Endothelial cell of umbilical vein (primary cell): ENCODE data around the gene CATSPER4. TPM values are rescaled to one million over a fixed set of nuclear protein-coding genes. Genes with fewer than 3 reads are reported as not detected.

ENCODE experiments used
- BruUV-seq: library from RNA; stranded (reverse); fragments of 400-500 nt; replicated peaks from 2 replicates; lab custom pipeline; 2021; lab: Mats Ljungman, UMichigan
- CTCF ChIA-PET: fragments of 300-600, 350-600 bp; sonication (Branson Sonifier 250); formaldehyde crosslinking; loops from one replicate; lab custom pipeline; 2021; ENCODE audit warnings: antibody characterized with exemption, inconsistent platforms; lab: Charles Lee
- POLR2A ChIA-PET: fragments of 300-600, 350-600 bp; sonication (Branson Sonifier 250); formaldehyde crosslinking; loops from one replicate; lab custom pipeline; 2021; ENCODE audit warnings: antibody characterized with exemption, inconsistent platforms; lab: Charles Lee
- DNase-seq: peaks from one replicate; pipeline ENCODE4 v3.0.0-alpha.2; 2011; ENCODE audit warnings: low read depth, low spot score
- FAIRE-seq: peaks from 2 replicates; lab custom pipeline; 2011; peaks lifted over from hg19 to GRCh38; lab: Jason Lieb, UNC
- H2AFZ ChIP-seq: 2 replicates; pipeline ENCODE4 v1.6.0; 2012; ENCODE audit warnings: low read depth, low read length, control low read depth, inconsistent platforms
- H3K27ac ChIP-seq: 2 replicates; pipeline ENCODE4 v1.5.1; 2011; ENCODE audit warnings: low read depth, mild to moderate bottlenecking, control low read depth, low read length, moderate library complexity; ENCODE audit not compliant: insufficient read depth
- H3K27me3 ChIP-seq, 2 experiments: 2 replicates each; pipeline versions ENCODE4 v1.6.0 to v1.6.1; 2011; ENCODE audit warnings: low read length in 2 of 2, mixed read lengths in 1 of 2; ENCODE audit not compliant: control insufficient read depth in 2 of 2, insufficient read depth in 2 of 2
- H3K36me3 ChIP-seq, 2 experiments: 2 replicates in 1 of 2; 3 replicates in 1 of 2; pipeline ENCODE4 v1.5.1; 2011; ENCODE audit warnings: low read length in 2 of 2, mild to moderate bottlenecking in 1 of 2, moderate library complexity in 1 of 2; ENCODE audit not compliant: control insufficient read depth in 2 of 2, insufficient read depth in 2 of 2; ENCODE audit errors: extremely low read depth in 1 of 2
- H3K4me1 ChIP-seq: 3 replicates; pipeline ENCODE4 v1.5.1; 2011; ENCODE audit warnings: mild to moderate bottlenecking, low read length; ENCODE audit not compliant: control insufficient read depth, insufficient read depth; ENCODE audit errors: extremely low read depth
- H3K4me2 ChIP-seq: 2 replicates; pipeline ENCODE4 v1.6.1; 2011; ENCODE audit warnings: low read length, control low read depth, mixed read lengths; ENCODE audit not compliant: insufficient read depth
- H3K4me3 ChIP-seq, 3 experiments: fragments of 200-600 bp in 1 of 3; sonication (generic), shearing (Covaris generic) in 1 of 3; replicated peaks in 1 of 3; 2 replicates each; pipeline ENCODE4 v1.5.1; 2011 to 2016; ENCODE audit warnings: control low read depth in 3 of 3, low read length in 3 of 3, mild to moderate bottlenecking in 2 of 3, inconsistent platforms in 1 of 3, low read depth in 1 of 3, moderate library complexity in 1 of 3; ENCODE audit not compliant: insufficient read depth in 1 of 3
- H3K79me2 ChIP-seq: 2 replicates; pipeline ENCODE4 v1.6.0; 2012; ENCODE audit warnings: low read length, inconsistent platforms; ENCODE audit not compliant: control insufficient read depth, insufficient read depth
- H3K9ac ChIP-seq: replicated peaks from 2 replicates; pipeline ENCODE3; 2011; ENCODE audit warnings: low read length, control low read depth; ENCODE audit not compliant: insufficient read depth; ENCODE audit errors: extremely low read depth
- H3K9me1 ChIP-seq: replicated peaks from 3 replicates; pipeline ENCODE4 v1.6.0; 2011; ENCODE audit warnings: mild to moderate bottlenecking, low read length; ENCODE audit not compliant: control insufficient read depth, insufficient read depth; ENCODE audit errors: extremely low read depth
- H3K9me3 ChIP-seq: replicated peaks from 2 replicates; pipeline ENCODE4 v1.5.1; 2012; ENCODE audit warnings: low read length, inconsistent platforms; ENCODE audit not compliant: control insufficient read depth, insufficient read depth
- H4K20me1 ChIP-seq: replicated peaks from 2 replicates; pipeline ENCODE3; 2011; ENCODE audit warnings: mild to moderate bottlenecking, low read length; ENCODE audit not compliant: control insufficient read depth, insufficient read depth; ENCODE audit errors: extremely low read depth
- CTCF ChIP-seq, 2 donors: IDR thresholded peaks; 1 replicate in 1 of 2; 2 replicates in 1 of 2; pipeline ENCODE4 v1.5.1; 2011; ENCODE audit warnings: low read length in 2 of 2, mild to moderate bottlenecking in 2 of 2, moderate library complexity in 2 of 2, control low read depth in 1 of 2, inconsistent platforms in 1 of 2, low read depth in 1 of 2; ENCODE audit not compliant: insufficient read depth in 1 of 2; ENCODE audit errors: extremely low read depth in 1 of 2
- EZH2 ChIP-seq: IDR thresholded peaks from 2 replicates; pipeline ENCODE4 v1.6.1; 2012; ENCODE audit warnings: borderline replicate concordance, low read depth, mild to moderate bottlenecking, moderate library complexity, low read length, inconsistent platforms; ENCODE audit not compliant: severe bottlenecking
- FOS ChIP-seq: IDR thresholded peaks from 2 replicates; pipeline ENCODE4 v1.6.1; 2011; ENCODE audit warnings: mild to moderate bottlenecking, low read length, moderate library complexity, borderline replicate concordance; ENCODE audit not compliant: insufficient read depth
- GATA2 ChIP-seq: IDR thresholded peaks from 2 replicates; pipeline ENCODE4 v1.7.0; 2011; ENCODE audit warnings: low read depth, mild to moderate bottlenecking, moderate library complexity, mixed read lengths, low read length; ENCODE audit not compliant: insufficient read length, insufficient read depth
- JUN ChIP-seq: IDR thresholded peaks from 2 replicates; pipeline ENCODE4 v1.6.1; 2011; ENCODE audit warnings: borderline replicate concordance, low read depth; ENCODE audit not compliant: insufficient read length, insufficient read depth
- MAX ChIP-seq: IDR thresholded peaks from 2 replicates; pipeline ENCODE4 v1.6.1; 2011; ENCODE audit not compliant: insufficient read depth, insufficient read length
- MYC ChIP-seq: IDR thresholded peaks from one replicate; pipeline ENCODE4 v1.6.1; 2011; ENCODE audit warnings: mild to moderate bottlenecking, low read depth, low read length
- POLR2A ChIP-seq: IDR thresholded peaks from 2 replicates; pipeline ENCODE4 v1.6.1; 2012; ENCODE audit warnings: low read depth, mild to moderate bottlenecking, control low read depth, low read length
- POLR2AphosphoS5 ChIP-seq: IDR thresholded peaks from 2 replicates; pipeline ENCODE4 v1.6.1; 2012; ENCODE audit warnings: low read depth, mild to moderate bottlenecking, control low read depth, low read length, moderate library complexity; ENCODE audit not compliant: insufficient read depth
- dilution Hi-C: fragments of 300-500 bp; cut with MboI; formaldehyde crosslinking; loops from one replicate; pipeline ENCODE4 v1.15.0; 2019; ENCODE audit warnings: low sequenced_read_pairs; ENCODE audit not compliant: extremely low pct_ligation_motif_present
- intact Hi-C: fragments of 100-400 bp; cut with micrococcal nuclease; formaldehyde crosslinking; loops from one replicate; pipeline ENCODE4 v1.10.0; 2022
- polyA plus RNA-seq, 4 experiments: library from polyadenylated mRNA; depleted of rRNA in 3 of 4; stranded (reverse) in 3 of 4; unstranded in 1 of 4; fragments of >200 nt; gene quantifications; 2 replicates each; pipeline versions ENCODE4 v1.2.1 to v1.2.3, GENCODE V29; 2011 to 2012; ENCODE audit warnings: missing spikeins in 1 of 4
- total RNA-seq: library from RNA; stranded (reverse); gene quantifications from 2 replicates; pipeline ENCODE4 v1.2.3, GENCODE V29; 2021

Gene CATSPER4
- total and polyA plus RNA-seq, 2 donors (not counting 3 experiments of a cell fraction or from before 2014, with no cell fraction given) = not detected

- Histone ChIP-seq H3K4me1 (no peaks in the 10 kb centered on the region), H3K4me3 (no peak overlapping the region), H3K27me3 (peaks cover 4 to 5% of the 10 kb centered on the region in 2 experiments), H3K9me1 (no peaks in the 10 kb centered on the region), H2AFZ (no peak overlapping the region), H3K79me2 (no peaks in the 10 kb centered on the region), H3K27ac (no peak overlapping the region), H3K4me2 (no peak overlapping the region), H3K36me3 (no peaks in the 10 kb centered on the region), H3K9ac (no peak overlapping the region), H4K20me1 (no peaks in the 10 kb centered on the region), H3K9me3 (no peaks in the 10 kb centered on the region)
- ChIA-PET CTCF (interaction anchor here (1.5 kb wide), 1 partner anchor 10 kb away, joined by 4 read pairs; no protein-coding TSS in a partner anchor), POLR2A (no interaction called here)
- dilution Hi-C loops = no loop called here
- TF ChIP-seq POLR2A (no peak), JUN (no peak), POLR2AphosphoS5 (no peak), MYC (no peak), CTCF (IDR thresholded peaks at IDR 0.05; ENCODE audit: extremely low read depth in 1 of 2, insufficient read depth in 1 of 2, low read depth in 1 of 2, low read length in 2 of 2) (no peak), EZH2 (no peak), FOS (no peak), MAX (no peak), GATA2 (no peak)
- no TSS peak for BruUV-seq
- FAIRE-seq (no peak), DNase-seq (no peak)
- intact Hi-C loops = no loop called here
Observed at GRCh38 chr1:26215246-26215645, 24.8 kb downstream of the CATSPER4 start.
